ENCODE measurements around the gene CPNE7.

Gene CPNE7

DNA sequence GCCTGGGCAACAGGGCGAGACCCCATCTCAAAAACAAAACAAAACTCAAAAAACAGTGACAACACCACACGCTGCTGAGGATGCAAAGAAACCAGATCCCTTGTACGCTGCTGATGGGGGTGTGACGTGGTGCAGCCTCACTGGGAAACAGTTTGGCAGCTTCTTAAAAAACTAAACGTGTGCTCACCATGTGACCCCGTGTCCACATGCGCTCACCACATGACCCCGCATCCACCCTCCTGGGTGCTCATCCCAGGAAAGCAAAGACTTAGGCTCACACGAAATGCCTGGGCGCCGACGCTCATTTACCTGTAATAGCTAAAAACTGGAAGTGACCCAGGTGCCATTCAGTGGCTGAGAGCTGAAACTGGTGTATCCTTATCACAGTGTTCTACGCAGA, 35.0 kb upstream of the CPNE7 start:
- TF ChIP-seq FOXP2 (optimal IDR thresholded peaks at IDR 0.05; ENCODE audit: borderline replicate concordance, extremely low read depth, extremely low read length, insufficient read depth) (no peak), SIN3A (IDR thresholded peaks at IDR 0.05; ENCODE audit: borderline replicate concordance, insufficient read depth, low read length) (no peak), POLR2AphosphoS5 (IDR thresholded peaks at IDR 0.05; ENCODE audit: low read depth, low read length) (no peak), TAF1 (IDR thresholded peaks at IDR 0.05; ENCODE audit: borderline replicate concordance, insufficient read depth, low read length) (no peak)
- TF ChIP-seq, protein P1, sequence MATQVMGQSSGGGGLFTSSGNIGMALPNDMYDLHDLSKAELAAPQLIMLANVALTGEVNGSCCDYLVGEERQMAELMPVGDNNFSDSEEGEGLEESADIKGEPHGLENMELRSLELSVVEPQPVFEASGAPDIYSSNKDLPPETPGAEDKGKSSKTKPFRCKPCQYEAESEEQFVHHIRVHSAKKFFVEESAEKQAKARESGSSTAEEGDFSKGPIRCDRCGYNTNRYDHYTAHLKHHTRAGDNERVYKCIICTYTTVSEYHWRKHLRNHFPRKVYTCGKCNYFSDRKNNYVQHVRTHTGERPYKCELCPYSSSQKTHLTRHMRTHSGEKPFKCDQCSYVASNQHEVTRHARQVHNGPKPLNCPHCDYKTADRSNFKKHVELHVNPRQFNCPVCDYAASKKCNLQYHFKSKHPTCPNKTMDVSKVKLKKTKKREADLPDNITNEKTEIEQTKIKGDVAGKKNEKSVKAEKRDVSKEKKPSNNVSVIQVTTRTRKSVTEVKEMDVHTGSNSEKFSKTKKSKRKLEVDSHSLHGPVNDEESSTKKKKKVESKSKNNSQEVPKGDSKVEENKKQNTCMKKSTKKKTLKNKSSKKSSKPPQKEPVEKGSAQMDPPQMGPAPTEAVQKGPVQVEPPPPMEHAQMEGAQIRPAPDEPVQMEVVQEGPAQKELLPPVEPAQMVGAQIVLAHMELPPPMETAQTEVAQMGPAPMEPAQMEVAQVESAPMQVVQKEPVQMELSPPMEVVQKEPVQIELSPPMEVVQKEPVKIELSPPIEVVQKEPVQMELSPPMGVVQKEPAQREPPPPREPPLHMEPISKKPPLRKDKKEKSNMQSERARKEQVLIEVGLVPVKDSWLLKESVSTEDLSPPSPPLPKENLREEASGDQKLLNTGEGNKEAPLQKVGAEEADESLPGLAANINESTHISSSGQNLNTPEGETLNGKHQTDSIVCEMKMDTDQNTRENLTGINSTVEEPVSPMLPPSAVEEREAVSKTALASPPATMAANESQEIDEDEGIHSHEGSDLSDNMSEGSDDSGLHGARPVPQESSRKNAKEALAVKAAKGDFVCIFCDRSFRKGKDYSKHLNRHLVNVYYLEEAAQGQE (IDR thresholded peaks at IDR 0.05; ENCODE audit: insufficient read depth in 1 of 2, low read depth in 2 of 2, low read length in 2 of 2): no peak

DNA sequence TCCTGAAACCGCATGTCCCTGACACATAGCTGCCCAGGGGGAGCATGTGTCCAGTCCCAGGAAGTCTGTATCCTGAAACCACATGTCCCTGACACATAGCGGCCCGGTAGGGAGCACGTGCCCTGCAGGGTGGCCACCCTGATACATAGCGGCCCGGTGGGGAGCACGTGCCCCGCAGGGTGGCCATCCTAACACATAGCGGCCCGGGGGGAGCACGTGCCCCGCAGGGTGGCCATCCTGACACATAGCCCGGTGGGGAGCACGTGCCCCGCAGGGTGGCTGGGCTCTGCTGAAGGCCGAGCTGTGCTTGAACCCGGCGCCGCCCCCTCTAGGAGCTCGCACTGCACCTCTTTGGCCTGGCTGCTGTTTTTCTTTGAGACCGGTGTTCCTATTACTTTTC, 33.8 kb upstream of the CPNE7 start:
- TF ChIP-seq, protein P1 (IDR thresholded peaks at IDR 0.05; ENCODE audit: insufficient read depth in 1 of 2, low read depth in 2 of 2, low read length in 2 of 2): no peak
- TF ChIP-seq POLR2AphosphoS5 (IDR thresholded peaks at IDR 0.05; ENCODE audit: low read depth, low read length) (no peak), SIN3A (IDR thresholded peaks at IDR 0.05; ENCODE audit: borderline replicate concordance, insufficient read depth, low read length) (no peak), FOXP2 (optimal IDR thresholded peaks at IDR 0.05; ENCODE audit: borderline replicate concordance, extremely low read depth, extremely low read length, insufficient read depth) (no peak), TAF1 (IDR thresholded peaks at IDR 0.05; ENCODE audit: borderline replicate concordance, insufficient read depth, low read length) (no peak)

DNA sequence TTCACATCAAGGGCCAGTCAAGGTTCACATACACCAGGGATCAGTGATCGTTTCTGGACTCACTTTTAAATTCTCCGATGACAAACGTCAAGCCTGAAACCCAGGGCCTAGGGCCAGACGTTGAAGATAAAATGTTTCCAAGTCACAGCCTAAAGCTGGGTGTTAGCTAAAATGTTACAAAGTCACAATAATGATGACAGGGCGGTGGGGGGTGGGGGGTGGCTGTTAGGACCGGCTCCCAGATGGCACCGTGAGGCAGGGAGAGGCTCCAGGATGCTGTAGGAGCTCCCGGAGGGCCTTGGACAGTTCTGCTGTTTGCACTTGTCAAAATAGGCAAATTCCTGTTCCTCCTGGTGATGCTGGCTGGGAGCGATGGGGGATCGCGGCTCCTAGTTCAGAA, 31.4 kb upstream of the CPNE7 start:
- TF ChIP-seq, protein P1 (IDR thresholded peaks at IDR 0.05; ENCODE audit: insufficient read depth in 1 of 2, low read depth in 2 of 2, low read length in 2 of 2): no peak
- TF ChIP-seq SIN3A (IDR thresholded peaks at IDR 0.05; ENCODE audit: borderline replicate concordance, insufficient read depth, low read length): no peak
- no peak for TF ChIP-seq TAF1 (IDR thresholded peaks at IDR 0.05; ENCODE audit: borderline replicate concordance, insufficient read depth, low read length)
- TF ChIP-seq FOXP2 (optimal IDR thresholded peaks at IDR 0.05; ENCODE audit: borderline replicate concordance, extremely low read depth, extremely low read length, insufficient read depth): no peak
- no peak for TF ChIP-seq POLR2AphosphoS5 (IDR thresholded peaks at IDR 0.05; ENCODE audit: low read depth, low read length)

DNA sequence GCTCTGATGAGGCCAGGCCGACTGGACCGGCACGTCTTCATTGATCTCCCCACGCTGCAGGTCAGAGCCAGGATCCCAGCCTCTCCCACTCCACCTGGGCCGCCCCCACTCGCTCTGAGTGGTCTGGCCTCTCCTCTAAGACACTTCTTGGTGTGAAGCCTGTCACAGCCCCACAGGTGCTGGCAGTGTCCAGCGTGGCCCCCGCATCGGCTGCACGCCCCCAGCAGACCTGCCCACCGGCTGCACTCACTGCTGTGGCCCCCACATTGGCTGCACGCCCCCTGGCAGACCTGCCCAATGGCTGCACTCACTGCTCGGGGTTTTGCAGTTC, 30.9 kb upstream of the CPNE7 start:
- no peak for TF ChIP-seq POLR2AphosphoS5 (IDR thresholded peaks at IDR 0.05; ENCODE audit: low read depth, low read length)
- no peak for TF ChIP-seq SIN3A (IDR thresholded peaks at IDR 0.05; ENCODE audit: borderline replicate concordance, insufficient read depth, low read length)
- TF ChIP-seq, protein P1 (IDR thresholded peaks at IDR 0.05; ENCODE audit: insufficient read depth in 1 of 2, low read depth in 2 of 2, low read length in 2 of 2): no peak
- TF ChIP-seq TAF1 (IDR thresholded peaks at IDR 0.05; ENCODE audit: borderline replicate concordance, insufficient read depth, low read length): no peak
- TF ChIP-seq FOXP2 (optimal IDR thresholded peaks at IDR 0.05; ENCODE audit: borderline replicate concordance, extremely low read depth, extremely low read length, insufficient read depth): no peak

All from PFSK-1 (cell line).